Measurements from ENCODE around the gene D2HGDH. TPM values are rescaled to one million over a fixed set of nuclear protein-coding genes. Genes with fewer than 3 reads are reported as not detected.
"Not testable (repeated sequence)": the region's sequence is repeated elsewhere in the genome, so short reads cannot be mapped to it uniquely, and the experiment has no call there.

The D2HGDH gene
- total RNA-seq, 1 experiment from 2014 or later = 10.0 TPM

DNA sequence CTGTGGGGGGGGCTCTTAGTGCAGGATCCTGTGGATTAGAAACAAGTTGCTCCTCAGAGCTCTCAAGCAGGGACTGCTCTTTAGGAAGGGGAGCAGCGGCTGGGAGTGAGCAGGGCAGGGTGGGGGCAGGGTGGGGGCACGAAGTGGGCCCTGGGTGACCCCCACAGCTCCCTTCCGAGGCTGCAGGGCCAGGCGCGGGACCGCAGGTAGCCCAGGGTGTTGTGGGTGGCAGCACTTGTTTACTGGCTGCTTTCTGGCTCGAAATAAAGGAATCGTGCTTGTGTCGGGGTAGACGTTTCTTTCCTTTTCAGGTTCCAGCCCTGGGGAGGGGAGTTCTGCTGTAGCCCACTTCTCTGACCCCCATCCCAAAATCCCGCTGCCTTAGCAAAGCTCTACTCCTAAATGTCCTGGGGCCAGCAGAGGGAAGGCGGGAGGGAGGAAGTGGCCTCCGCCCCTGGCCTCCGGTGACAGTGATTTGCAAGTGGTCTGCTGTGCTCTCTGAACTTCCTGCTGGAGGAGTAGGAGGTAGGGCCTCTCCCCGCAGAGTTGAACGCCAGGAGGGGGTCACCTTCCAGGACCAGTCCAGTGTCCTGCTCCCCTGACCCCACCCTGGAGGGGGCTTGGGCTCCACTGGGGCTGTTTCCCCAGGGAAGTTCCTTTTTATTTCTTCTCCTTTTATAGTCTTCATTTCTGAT is 82.8 kb downstream of the D2HGDH start:
- peak overlapping the region in 1 of 3 experiments; percentile 13; a peak in 1 of 7 replicates for H3K27ac Mint-ChIP-seq
- H4K20me1 ChIP-seq (ENCODE audit: control insufficient read depth, insufficient read depth, insufficient read length) = no peaks in the 10 kb centered on the region
- no CpG with 5 or more reads among the region's 16 CpGs for WGBS (ENCODE audit: extremely low coverage, insufficient read length, low lambda C conversion rate)

DNA sequence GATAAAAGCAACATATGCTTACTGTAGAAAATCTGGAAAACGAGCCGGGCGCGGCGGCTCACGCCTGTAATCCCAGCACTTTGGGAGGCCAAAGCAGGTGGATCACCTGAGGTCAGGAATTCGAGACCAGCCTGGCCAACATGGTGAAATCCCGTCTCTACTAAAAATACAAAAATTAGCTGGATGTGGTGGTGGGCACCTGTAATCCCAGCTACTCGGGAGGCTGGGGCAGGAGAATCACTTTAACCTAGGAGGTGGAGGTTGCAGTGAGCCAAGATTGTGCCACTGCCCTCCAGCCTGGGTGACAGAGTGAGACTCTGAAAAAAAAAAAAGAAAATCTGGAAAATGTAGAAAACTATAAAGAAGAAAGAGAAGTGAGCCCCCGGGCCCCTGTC is 83.4 kb downstream of the D2HGDH start:
- not testable (repeated sequence) for H3K4ac ChIP-seq (ENCODE audit: low read depth, low read length); H3K4me2 ChIP-seq (ENCODE audit: insufficient read depth, insufficient read length, low read length); H3K27ac ChIP-seq (ENCODE audit: insufficient read length, low read depth, low read length); H3K9me3 Mint-ChIP-seq; H3K23ac ChIP-seq (ENCODE audit: insufficient read length, low read depth, low read length); H3K14ac ChIP-seq (ENCODE audit: insufficient read depth, low read length); H4K20me1 ChIP-seq (ENCODE audit: control insufficient read depth, insufficient read depth, insufficient read length); H3K56ac ChIP-seq (ENCODE audit: insufficient read length, low read depth, low read length); H4K91ac ChIP-seq (ENCODE audit: insufficient read length, low read depth, low read length); H3K79me2 ChIP-seq (ENCODE audit: insufficient read depth, low read length); DNase-seq; H3K4me1 ChIP-seq (ENCODE audit: insufficient read depth, low read length); H3K27me3 ChIP-seq (ENCODE audit: insufficient read depth, low read length); H3K18ac ChIP-seq (ENCODE audit: insufficient read length, low read depth, low read length); H3K36me3 Mint-ChIP-seq (ENCODE audit: insufficient read depth in 1 of 3, low read depth in 3 of 3); H2BK120ac ChIP-seq (ENCODE audit: low read depth, low read length, poor library complexity, severe bottlenecking); H3K9ac ChIP-seq (ENCODE audit: extremely low read depth, insufficient read length, low read length); H3K23me2 ChIP-seq (ENCODE audit: insufficient read length, low read depth, low read length, poor library complexity, severe bottlenecking); H2BK5ac ChIP-seq (ENCODE audit: insufficient read length, low read length); H3T11ph ChIP-seq (ENCODE audit: low read length); H4K5ac ChIP-seq (ENCODE audit: insufficient read length, low read depth, low read length); H3K27me3 Mint-ChIP-seq (ENCODE audit: low read depth); H2BK12ac ChIP-seq (ENCODE audit: insufficient read length, low read depth, low read length); H3K79me1 ChIP-seq (ENCODE audit: insufficient read depth, low read depth, low read length, poor library complexity, severe bottlenecking); H2AFZ ChIP-seq (ENCODE audit: low read length); H3K9me3 ChIP-seq (ENCODE audit: control insufficient read depth, low read depth, low read length); H2BK15ac ChIP-seq (ENCODE audit: low read depth, low read length); H4K8ac ChIP-seq (replicated peaks; ENCODE audit: insufficient read length, low read depth, low read length); H2AK5ac ChIP-seq (ENCODE audit: insufficient read length, low read length); H2BK20ac ChIP-seq (ENCODE audit: low read depth, low read length, poor library complexity, severe bottlenecking)
- peak overlapping the region in 1 of 3 experiments; percentile 13; a peak in 1 of 7 replicates for H3K27ac Mint-ChIP-seq
- H3K4me3 Mint-ChIP-seq = 0 out of 5 replicates have a peak overlapping the region, but pooled peaks of 1 of the 2 experiments have one; percentile 26
- WGBS (ENCODE audit: extremely low coverage, insufficient read length, low lambda C conversion rate) = no CpG with 5 or more reads among the region's 10 CpGs
- peaks cover 9 to 23% of the 10 kb centered on the region in 2 experiments for H3K4me1 Mint-ChIP-seq

More for the DNA sequence above, 82.8 kb downstream of the D2HGDH start:
- Histone ChIP-seq H4K5ac (ENCODE audit: insufficient read length, low read depth, low read length) (no peak overlapping the region), H3K14ac (ENCODE audit: insufficient read depth, low read length) (no peak overlapping the region; the same call in 1 of the 2 replicates), H3K56ac (ENCODE audit: insufficient read length, low read depth, low read length) (no peak overlapping the region), H3K79me2 (ENCODE audit: insufficient read depth, low read length) (no peaks in the 10 kb centered on the region), H3K9ac (ENCODE audit: extremely low read depth, insufficient read length, low read length) (no peak overlapping the region), H4K8ac (replicated peaks; ENCODE audit: insufficient read length, low read depth, low read length) (no peak overlapping the region), H4K91ac (ENCODE audit: insufficient read length, low read depth, low read length) (no peak overlapping the region), H2BK5ac (ENCODE audit: insufficient read length, low read length) (no peak overlapping the region), H3K18ac (ENCODE audit: insufficient read length, low read depth, low read length) (no peak overlapping the region), H2BK15ac (ENCODE audit: low read depth, low read length) (no peak overlapping the region), H3K4me2 (ENCODE audit: insufficient read depth, insufficient read length, low read length) (no peak overlapping the region), H3K9me3 (ENCODE audit: control insufficient read depth, low read depth, low read length) (no peaks in the 10 kb centered on the region), H3K79me1 (ENCODE audit: insufficient read depth, low read depth, low read length, poor library complexity, severe bottlenecking) (no peaks in the 10 kb centered on the region), H2BK120ac (ENCODE audit: low read depth, low read length, poor library complexity, severe bottlenecking) (no peak overlapping the region), H3K27me3 (ENCODE audit: insufficient read depth, low read length) (no peaks in the 10 kb centered on the region), H2BK20ac (ENCODE audit: low read depth, low read length, poor library complexity, severe bottlenecking) (no peak overlapping the region), H3K23me2 (ENCODE audit: insufficient read length, low read depth, low read length, poor library complexity, severe bottlenecking) (no peaks in the 10 kb centered on the region), H3K23ac (ENCODE audit: insufficient read length, low read depth, low read length) (no peak overlapping the region), H2AFZ (ENCODE audit: low read length) (no peak overlapping the region), H2AK5ac (ENCODE audit: insufficient read length, low read length) (no peak overlapping the region), H3K27ac (ENCODE audit: insufficient read length, low read depth, low read length) (no peak overlapping the region), H3T11ph (ENCODE audit: low read length) (no peak overlapping the region), H3K4ac (ENCODE audit: low read depth, low read length) (no peak overlapping the region), H3K4me1 (ENCODE audit: insufficient read depth, low read length) (no peaks in the 10 kb centered on the region), H2BK12ac (ENCODE audit: insufficient read length, low read depth, low read length) (no peak overlapping the region)
- peak; percentile 37 for DNase-seq
- Mint-ChIP-seq H3K9me3 (no peaks in the 10 kb centered on the region; a peak in 2 of 5 replicates), H3K27me3 (ENCODE audit: low read depth) (no peaks in the 10 kb centered on the region; the same call in 1 of the 2 replicates), H3K4me3 (0 out of 5 replicates have a peak overlapping the region, but pooled peaks of 1 of the 2 experiments have one; percentile 26), H3K36me3 (ENCODE audit: insufficient read depth in 1 of 3, low read depth in 3 of 3) (no peaks in the 10 kb centered on the region; a peak in 1 of 7 replicates), H3K4me1 (peaks cover 9 to 18% of the 10 kb centered on the region in 2 experiments)
- TF ChIP-seq, protein P1, sequence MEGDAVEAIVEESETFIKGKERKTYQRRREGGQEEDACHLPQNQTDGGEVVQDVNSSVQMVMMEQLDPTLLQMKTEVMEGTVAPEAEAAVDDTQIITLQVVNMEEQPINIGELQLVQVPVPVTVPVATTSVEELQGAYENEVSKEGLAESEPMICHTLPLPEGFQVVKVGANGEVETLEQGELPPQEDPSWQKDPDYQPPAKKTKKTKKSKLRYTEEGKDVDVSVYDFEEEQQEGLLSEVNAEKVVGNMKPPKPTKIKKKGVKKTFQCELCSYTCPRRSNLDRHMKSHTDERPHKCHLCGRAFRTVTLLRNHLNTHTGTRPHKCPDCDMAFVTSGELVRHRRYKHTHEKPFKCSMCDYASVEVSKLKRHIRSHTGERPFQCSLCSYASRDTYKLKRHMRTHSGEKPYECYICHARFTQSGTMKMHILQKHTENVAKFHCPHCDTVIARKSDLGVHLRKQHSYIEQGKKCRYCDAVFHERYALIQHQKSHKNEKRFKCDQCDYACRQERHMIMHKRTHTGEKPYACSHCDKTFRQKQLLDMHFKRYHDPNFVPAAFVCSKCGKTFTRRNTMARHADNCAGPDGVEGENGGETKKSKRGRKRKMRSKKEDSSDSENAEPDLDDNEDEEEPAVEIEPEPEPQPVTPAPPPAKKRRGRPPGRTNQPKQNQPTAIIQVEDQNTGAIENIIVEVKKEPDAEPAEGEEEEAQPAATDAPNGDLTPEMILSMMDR (conservative IDR thresholded peaks at IDR 0.05) = no peak
